Endothelial cell of umbilical vein (primary cell): Measurements from ENCODE around the gene SPART. TPM values are rescaled to one million over a fixed set of nuclear protein-coding genes. Genes with fewer than 3 reads are reported as not detected.

Experiments
- BruUV-seq: library from RNA; stranded (reverse); fragments of 400-500 nt; replicated peaks from 2 replicates; lab custom pipeline; 2021; lab: Mats Ljungman, UMichigan
- CTCF ChIA-PET: fragments of 300-600, 350-600 bp; sonication (Branson Sonifier 250); formaldehyde crosslinking; loops from one replicate; lab custom pipeline; 2021; ENCODE audit warnings: antibody characterized with exemption, inconsistent platforms; lab: Charles Lee
- POLR2A ChIA-PET: fragments of 300-600, 350-600 bp; sonication (Branson Sonifier 250); formaldehyde crosslinking; loops from one replicate; lab custom pipeline; 2021; ENCODE audit warnings: antibody characterized with exemption, inconsistent platforms; lab: Charles Lee
- DNase-seq: peaks from one replicate; pipeline ENCODE4 v3.0.0-alpha.2; 2011; ENCODE audit warnings: low read depth, low spot score
- FAIRE-seq: peaks from 2 replicates; lab custom pipeline; 2011; peaks lifted over from hg19 to GRCh38; lab: Jason Lieb, UNC
- H2AFZ ChIP-seq: 2 replicates; pipeline ENCODE4 v1.6.0; 2012; ENCODE audit warnings: low read depth, low read length, control low read depth, inconsistent platforms
- H3K27ac ChIP-seq: 2 replicates; pipeline ENCODE4 v1.5.1; 2011; ENCODE audit warnings: low read depth, mild to moderate bottlenecking, control low read depth, low read length, moderate library complexity; ENCODE audit not compliant: insufficient read depth
- H3K27me3 ChIP-seq, 2 experiments: 2 replicates each; pipeline versions ENCODE4 v1.6.0 to v1.6.1; 2011; ENCODE audit warnings: low read length in 2 of 2, mixed read lengths in 1 of 2; ENCODE audit not compliant: control insufficient read depth in 2 of 2, insufficient read depth in 2 of 2
- H3K36me3 ChIP-seq, 2 experiments: 2 replicates in 1 of 2; 3 replicates in 1 of 2; pipeline ENCODE4 v1.5.1; 2011; ENCODE audit warnings: low read length in 2 of 2, mild to moderate bottlenecking in 1 of 2, moderate library complexity in 1 of 2; ENCODE audit not compliant: control insufficient read depth in 2 of 2, insufficient read depth in 2 of 2; ENCODE audit errors: extremely low read depth in 1 of 2
- H3K4me1 ChIP-seq: 3 replicates; pipeline ENCODE4 v1.5.1; 2011; ENCODE audit warnings: mild to moderate bottlenecking, low read length; ENCODE audit not compliant: control insufficient read depth, insufficient read depth; ENCODE audit errors: extremely low read depth
- H3K4me2 ChIP-seq: 2 replicates; pipeline ENCODE4 v1.6.1; 2011; ENCODE audit warnings: low read length, control low read depth, mixed read lengths; ENCODE audit not compliant: insufficient read depth
- H3K4me3 ChIP-seq, 3 experiments: fragments of 200-600 bp in 1 of 3; sonication (generic), shearing (Covaris generic) in 1 of 3; replicated peaks in 1 of 3; 2 replicates each; pipeline ENCODE4 v1.5.1; 2011 to 2016; ENCODE audit warnings: control low read depth in 3 of 3, low read length in 3 of 3, mild to moderate bottlenecking in 2 of 3, inconsistent platforms in 1 of 3, low read depth in 1 of 3, moderate library complexity in 1 of 3; ENCODE audit not compliant: insufficient read depth in 1 of 3
- H3K79me2 ChIP-seq: 2 replicates; pipeline ENCODE4 v1.6.0; 2012; ENCODE audit warnings: low read length, inconsistent platforms; ENCODE audit not compliant: control insufficient read depth, insufficient read depth
- H3K9ac ChIP-seq: replicated peaks from 2 replicates; pipeline ENCODE3; 2011; ENCODE audit warnings: low read length, control low read depth; ENCODE audit not compliant: insufficient read depth; ENCODE audit errors: extremely low read depth
- H3K9me1 ChIP-seq: replicated peaks from 3 replicates; pipeline ENCODE4 v1.6.0; 2011; ENCODE audit warnings: mild to moderate bottlenecking, low read length; ENCODE audit not compliant: control insufficient read depth, insufficient read depth; ENCODE audit errors: extremely low read depth
- H3K9me3 ChIP-seq: replicated peaks from 2 replicates; pipeline ENCODE4 v1.5.1; 2012; ENCODE audit warnings: low read length, inconsistent platforms; ENCODE audit not compliant: control insufficient read depth, insufficient read depth
- H4K20me1 ChIP-seq: replicated peaks from 2 replicates; pipeline ENCODE3; 2011; ENCODE audit warnings: mild to moderate bottlenecking, low read length; ENCODE audit not compliant: control insufficient read depth, insufficient read depth; ENCODE audit errors: extremely low read depth
- CTCF ChIP-seq, 2 donors: IDR thresholded peaks; 1 replicate in 1 of 2; 2 replicates in 1 of 2; pipeline ENCODE4 v1.5.1; 2011; ENCODE audit warnings: low read length in 2 of 2, mild to moderate bottlenecking in 2 of 2, moderate library complexity in 2 of 2, control low read depth in 1 of 2, inconsistent platforms in 1 of 2, low read depth in 1 of 2; ENCODE audit not compliant: insufficient read depth in 1 of 2; ENCODE audit errors: extremely low read depth in 1 of 2
- EZH2 ChIP-seq: IDR thresholded peaks from 2 replicates; pipeline ENCODE4 v1.6.1; 2012; ENCODE audit warnings: borderline replicate concordance, low read depth, mild to moderate bottlenecking, moderate library complexity, low read length, inconsistent platforms; ENCODE audit not compliant: severe bottlenecking
- FOS ChIP-seq: IDR thresholded peaks from 2 replicates; pipeline ENCODE4 v1.6.1; 2011; ENCODE audit warnings: mild to moderate bottlenecking, low read length, moderate library complexity, borderline replicate concordance; ENCODE audit not compliant: insufficient read depth
- GATA2 ChIP-seq: IDR thresholded peaks from 2 replicates; pipeline ENCODE4 v1.7.0; 2011; ENCODE audit warnings: low read depth, mild to moderate bottlenecking, moderate library complexity, mixed read lengths, low read length; ENCODE audit not compliant: insufficient read length, insufficient read depth
- JUN ChIP-seq: IDR thresholded peaks from 2 replicates; pipeline ENCODE4 v1.6.1; 2011; ENCODE audit warnings: borderline replicate concordance, low read depth; ENCODE audit not compliant: insufficient read length, insufficient read depth
- MAX ChIP-seq: IDR thresholded peaks from 2 replicates; pipeline ENCODE4 v1.6.1; 2011; ENCODE audit not compliant: insufficient read depth, insufficient read length
- MYC ChIP-seq: IDR thresholded peaks from one replicate; pipeline ENCODE4 v1.6.1; 2011; ENCODE audit warnings: mild to moderate bottlenecking, low read depth, low read length
- POLR2A ChIP-seq: IDR thresholded peaks from 2 replicates; pipeline ENCODE4 v1.6.1; 2012; ENCODE audit warnings: low read depth, mild to moderate bottlenecking, control low read depth, low read length
- POLR2AphosphoS5 ChIP-seq: IDR thresholded peaks from 2 replicates; pipeline ENCODE4 v1.6.1; 2012; ENCODE audit warnings: low read depth, mild to moderate bottlenecking, control low read depth, low read length, moderate library complexity; ENCODE audit not compliant: insufficient read depth
- dilution Hi-C: fragments of 300-500 bp; cut with MboI; formaldehyde crosslinking; loops from one replicate; pipeline ENCODE4 v1.15.0; 2019; ENCODE audit warnings: low sequenced_read_pairs; ENCODE audit not compliant: extremely low pct_ligation_motif_present
- intact Hi-C: fragments of 100-400 bp; cut with micrococcal nuclease; formaldehyde crosslinking; loops from one replicate; pipeline ENCODE4 v1.10.0; 2022
- polyA plus RNA-seq, 4 experiments: library from polyadenylated mRNA; depleted of rRNA in 3 of 4; stranded (reverse) in 3 of 4; unstranded in 1 of 4; fragments of >200 nt; gene quantifications; 2 replicates each; pipeline versions ENCODE4 v1.2.1 to v1.2.3, GENCODE V29; 2011 to 2012; ENCODE audit warnings: missing spikeins in 1 of 4
- total RNA-seq: library from RNA; stranded (reverse); gene quantifications from 2 replicates; pipeline ENCODE4 v1.2.3, GENCODE V29; 2021

The SPART gene
- total and polyA plus RNA-seq, 2 donors (not counting 3 experiments of a cell fraction or from before 2014, with no cell fraction given): 40.8 to 73.6 TPM

- no peak overlapping the region for H3K4me3 ChIP-seq
- peaks cover 14% of the 10 kb centered on the region for H3K4me1 ChIP-seq
- H3K27ac ChIP-seq: no peak overlapping the region
- no peaks in the 10 kb centered on the region for H3K36me3 ChIP-seq
- no peaks in the 10 kb centered on the region for H3K9me1 ChIP-seq
- TF ChIP-seq JUN (no peak), POLR2A (no peak), EZH2 (no peak), CTCF (IDR thresholded peaks at IDR 0.05; ENCODE audit: extremely low read depth in 1 of 2, insufficient read depth in 1 of 2, low read depth in 1 of 2, low read length in 2 of 2) (no peak), MYC (no peak), FOS (no peak), GATA2 (no peak), POLR2AphosphoS5 (no peak), MAX (no peak)
- no peaks in the 10 kb centered on the region for H4K20me1 ChIP-seq
- BruUV-seq: no TSS peak
- H3K9ac ChIP-seq: no peak overlapping the region
- no peak for FAIRE-seq
- intact Hi-C loops (loop anchor here (10.0 kb wide), 1 partner anchor 189 kb away; no protein-coding TSS in a partner anchor), dilution Hi-C loops (no loop called here)
- H3K4me2 ChIP-seq: no peak overlapping the region
- H3K27me3 ChIP-seq: no peaks in the 10 kb centered on the region
- no peak for DNase-seq
- POLR2A ChIA-PET: no interaction called here
- H3K9me3 ChIP-seq: no peaks in the 10 kb centered on the region
- CTCF ChIA-PET: interaction anchor here (0.6 to 8.2 kb wide), 6 partner anchors 10 to 710 kb away, joined by 3 to 482 read pairs (median 18); no protein-coding TSS in a partner anchor
- no peak overlapping the region for H2AFZ ChIP-seq
- no peaks in the 10 kb centered on the region for H3K79me2 ChIP-seq
These were observed 72.8 kb downstream of the SPART start for GRCh38 chr13:36273431-36273830.
